Osteocyte (in vitro differentiated cells): Measurements from ENCODE around the gene DDX11. TPM values are rescaled to one million over a fixed set of nuclear protein-coding genes. Genes with fewer than 3 reads are reported as not detected.
A peak's percentile ranks its signal among the peaks of the same experiment; 100 is the strongest.
"Not testable (repeated sequence)": the region's sequence is repeated elsewhere in the genome, so short reads cannot be mapped to it uniquely, and the experiment has no call there.

Experiments
- DNase-seq: peaks from one replicate; pipeline ENCODE4 v3.0.0; 2021; ENCODE audit warnings: mixed read lengths; ENCODE audit not compliant: unreplicated experiment; ENCODE audit errors: extremely low spot score
- H3K27ac Mint-ChIP-seq: one replicate; pipeline ENCODE4 v1.8.0; 2021; ENCODE audit warnings: mild to moderate bottlenecking, mixed read lengths; ENCODE audit not compliant: unreplicated experiment
- H3K27me3 Mint-ChIP-seq: one replicate; pipeline ENCODE4 v1.8.0; 2021; ENCODE audit warnings: mixed read lengths; ENCODE audit not compliant: unreplicated experiment
- H3K36me3 Mint-ChIP-seq: one replicate; pipeline ENCODE4 v1.8.0; 2021; ENCODE audit warnings: mixed read lengths; ENCODE audit not compliant: unreplicated experiment
- H3K4me1 Mint-ChIP-seq: one replicate; pipeline ENCODE4 v1.8.0; 2021; ENCODE audit warnings: mixed read lengths; ENCODE audit not compliant: unreplicated experiment
- H3K4me3 Mint-ChIP-seq: one replicate; pipeline ENCODE4 v1.8.0; 2021; ENCODE audit warnings: mild to moderate bottlenecking, moderate library complexity, mixed read lengths; ENCODE audit not compliant: unreplicated experiment
- H3K9me3 Mint-ChIP-seq: one replicate; pipeline ENCODE4 v1.8.0; 2021; ENCODE audit warnings: mixed read lengths; ENCODE audit not compliant: unreplicated experiment
- total RNA-seq: library from RNA; stranded (reverse); gene quantifications from 2 replicates; pipeline ENCODE4 v1.2.1, GENCODE V29; 2021
- TF ChIP-seq, protein P1 (sequence below): fragments of 200-600 bp; sonication (generic); IDR thresholded peaks from 2 replicates; pipeline ENCODE4 v1.5.0; 2021; ENCODE audit warnings: antibody characterized with exemption, mild to moderate bottlenecking, moderate library complexity

The DDX11 gene
- total RNA-seq, 1 donor from 2014 or later, result 52.9 TPM

DNA sequence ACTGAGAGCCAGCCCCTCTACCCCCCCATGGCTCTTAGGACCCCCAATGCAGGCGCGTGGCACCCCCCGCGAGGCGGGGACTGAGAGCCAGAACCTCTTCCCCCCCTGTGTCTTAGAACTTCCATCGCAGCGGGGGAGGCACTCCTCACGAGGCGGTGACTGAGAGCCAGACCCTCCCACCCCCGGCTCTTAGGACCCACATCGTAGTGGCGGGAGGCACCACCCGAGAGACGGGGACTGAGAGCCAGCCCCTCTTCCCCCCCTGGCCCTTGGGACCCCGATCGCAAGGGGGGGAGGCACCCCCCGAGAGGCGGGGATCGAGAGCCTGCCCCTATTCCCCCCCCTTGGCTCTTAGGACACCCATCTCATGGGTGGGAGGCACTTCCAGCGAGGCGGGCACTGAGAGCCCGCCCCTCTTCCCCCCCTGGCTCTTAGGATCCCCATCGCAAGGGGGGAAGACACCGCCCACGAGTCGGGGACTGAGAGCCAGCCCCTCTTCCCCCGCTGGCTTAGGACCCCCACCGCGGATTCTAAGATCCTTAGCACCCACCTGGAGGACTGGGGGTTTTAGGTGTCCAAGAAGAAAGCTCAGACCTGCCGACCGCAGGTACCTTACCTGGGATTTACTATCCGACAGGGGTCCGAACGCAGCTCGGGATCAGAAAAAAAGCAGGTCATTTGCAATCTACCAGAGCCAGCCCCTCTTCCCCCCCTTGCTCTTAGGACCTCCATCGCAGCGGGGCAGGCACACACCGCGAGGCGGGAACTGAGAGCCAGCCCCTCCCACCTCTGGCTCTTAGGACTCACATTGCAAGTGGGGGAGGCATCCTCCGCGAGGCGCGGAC, 44.9 kb downstream of the DDX11 start:
- Mint-ChIP-seq H3K36me3 (no peaks in the 10 kb centered on the region), H3K4me1 (peaks cover 16% of the 10 kb centered on the region), H3K9me3 (no peaks in the 10 kb centered on the region), H3K27ac (no peak overlapping the region), H3K4me3 (peak overlapping the region; percentile 63), H3K27me3 (peaks cover 17% of the 10 kb centered on the region)
- peak; percentile 74 for DNase-seq
- TF ChIP-seq, protein P1, sequence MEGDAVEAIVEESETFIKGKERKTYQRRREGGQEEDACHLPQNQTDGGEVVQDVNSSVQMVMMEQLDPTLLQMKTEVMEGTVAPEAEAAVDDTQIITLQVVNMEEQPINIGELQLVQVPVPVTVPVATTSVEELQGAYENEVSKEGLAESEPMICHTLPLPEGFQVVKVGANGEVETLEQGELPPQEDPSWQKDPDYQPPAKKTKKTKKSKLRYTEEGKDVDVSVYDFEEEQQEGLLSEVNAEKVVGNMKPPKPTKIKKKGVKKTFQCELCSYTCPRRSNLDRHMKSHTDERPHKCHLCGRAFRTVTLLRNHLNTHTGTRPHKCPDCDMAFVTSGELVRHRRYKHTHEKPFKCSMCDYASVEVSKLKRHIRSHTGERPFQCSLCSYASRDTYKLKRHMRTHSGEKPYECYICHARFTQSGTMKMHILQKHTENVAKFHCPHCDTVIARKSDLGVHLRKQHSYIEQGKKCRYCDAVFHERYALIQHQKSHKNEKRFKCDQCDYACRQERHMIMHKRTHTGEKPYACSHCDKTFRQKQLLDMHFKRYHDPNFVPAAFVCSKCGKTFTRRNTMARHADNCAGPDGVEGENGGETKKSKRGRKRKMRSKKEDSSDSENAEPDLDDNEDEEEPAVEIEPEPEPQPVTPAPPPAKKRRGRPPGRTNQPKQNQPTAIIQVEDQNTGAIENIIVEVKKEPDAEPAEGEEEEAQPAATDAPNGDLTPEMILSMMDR, result no peak

DNA sequence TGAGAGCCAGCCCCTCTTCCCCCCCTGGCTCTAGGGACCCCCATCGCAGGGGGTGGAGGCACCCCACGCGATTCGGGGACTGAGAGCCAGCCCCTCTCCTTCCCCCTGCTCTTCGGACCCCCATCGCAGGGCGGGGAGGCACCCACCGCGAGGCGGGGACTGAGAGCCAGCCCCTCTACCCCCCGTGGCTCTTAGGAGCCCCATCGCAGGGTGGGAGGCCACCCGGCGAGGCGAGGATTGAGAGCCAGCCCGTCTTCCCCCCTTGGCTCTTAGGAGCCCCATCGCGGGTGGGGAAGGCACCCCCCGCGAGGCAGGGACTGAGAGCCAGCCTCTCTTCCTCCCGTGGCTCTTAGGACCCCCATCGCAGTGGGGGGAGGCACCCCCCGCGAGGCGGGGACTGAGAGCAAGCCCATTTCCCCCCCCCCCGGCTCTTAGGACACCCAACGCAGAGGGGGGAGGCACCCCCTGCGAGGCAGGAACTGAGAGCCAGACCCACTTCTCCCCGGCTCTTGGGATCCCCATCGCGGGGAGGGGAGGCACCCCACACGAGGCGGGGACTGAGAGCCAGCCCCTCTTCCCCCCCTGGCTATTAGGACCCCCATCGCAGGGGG, 45.6 kb downstream of the DDX11 start:
- H3K27me3 Mint-ChIP-seq, result peaks cover 19% of the 10 kb centered on the region

DNA sequence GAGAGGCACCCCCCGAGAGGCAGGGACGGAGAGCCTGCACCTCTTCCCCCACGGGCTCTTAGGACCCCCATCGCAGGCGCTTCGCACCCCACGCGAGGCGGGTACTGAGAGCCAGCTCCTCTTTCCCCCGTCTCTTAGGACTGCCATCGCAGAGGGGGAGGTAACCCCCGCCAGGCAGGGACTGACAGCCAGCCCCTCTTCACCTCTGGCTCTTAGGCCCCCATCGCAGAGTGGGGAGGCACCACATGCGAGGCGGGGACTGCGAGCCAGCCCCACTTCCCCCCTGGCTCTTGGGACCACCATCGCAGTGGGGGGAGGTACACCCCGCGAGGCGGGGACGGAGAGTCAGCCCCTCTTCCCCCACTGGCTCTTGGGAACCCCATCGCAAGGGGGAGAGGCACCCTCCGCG, 46.1 kb downstream of the DDX11 start:
- H3K4me1 Mint-ChIP-seq, result peaks cover 14% of the 10 kb centered on the region
- peaks cover 19% of the 10 kb centered on the region for H3K27me3 Mint-ChIP-seq
- DNase-seq, result no peak
- H3K4me3 Mint-ChIP-seq, result no peak overlapping the region
- no peaks in the 10 kb centered on the region for H3K36me3 Mint-ChIP-seq
- no peaks in the 10 kb centered on the region for H3K9me3 Mint-ChIP-seq
- TF ChIP-seq, protein P1, result no peak
- no peak overlapping the region for H3K27ac Mint-ChIP-seq

More for the DNA sequence above, 45.6 kb downstream of the DDX11 start:
- Mint-ChIP-seq H3K27ac (no peak overlapping the region), H3K4me3 (peak overlapping the region; percentile 63), H3K4me1 (peaks cover 14% of the 10 kb centered on the region), H3K36me3 (no peaks in the 10 kb centered on the region), H3K9me3 (no peaks in the 10 kb centered on the region)
- peak; percentile 81 for DNase-seq
- TF ChIP-seq, protein P1, result no peak

DNA sequence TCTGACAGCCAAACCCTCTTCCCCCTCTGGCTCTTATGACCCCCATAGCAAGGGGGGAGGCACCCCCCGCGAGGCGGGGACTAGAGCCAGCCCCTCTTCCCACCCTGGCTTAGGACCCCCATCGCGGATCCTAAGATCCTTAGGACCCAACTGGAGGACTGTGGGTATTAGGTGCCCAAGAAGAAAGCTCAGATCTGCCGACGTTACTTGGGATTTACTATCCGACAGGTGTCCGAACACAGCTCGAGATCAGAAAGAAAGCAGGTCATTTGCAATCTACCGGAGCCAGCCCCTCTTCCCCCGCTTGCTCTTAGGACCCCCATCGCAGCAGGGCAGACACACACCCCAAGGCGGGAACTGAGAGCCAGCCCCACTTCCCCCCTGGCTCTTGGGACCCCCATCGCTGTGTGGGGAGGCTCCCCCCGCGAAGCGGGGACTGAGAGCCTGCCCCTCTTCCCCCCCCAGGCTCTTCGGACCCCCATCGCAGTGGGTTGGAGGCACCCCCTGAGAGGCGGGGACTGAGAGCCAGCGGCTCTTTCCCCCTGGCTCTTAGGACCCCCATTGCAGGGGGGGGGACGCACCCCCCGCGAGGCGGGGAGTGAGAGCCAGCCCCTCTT, 46.8 kb downstream of the DDX11 start:
- Mint-ChIP-seq H3K27ac (no peak overlapping the region), H3K27me3 (peaks cover 19% of the 10 kb centered on the region), H3K4me3 (no peak overlapping the region), H3K9me3 (no peaks in the 10 kb centered on the region), H3K4me1 (peaks cover 14% of the 10 kb centered on the region), H3K36me3 (no peaks in the 10 kb centered on the region)
- no peak for DNase-seq
- TF ChIP-seq, protein P1, result no peak

DNA sequence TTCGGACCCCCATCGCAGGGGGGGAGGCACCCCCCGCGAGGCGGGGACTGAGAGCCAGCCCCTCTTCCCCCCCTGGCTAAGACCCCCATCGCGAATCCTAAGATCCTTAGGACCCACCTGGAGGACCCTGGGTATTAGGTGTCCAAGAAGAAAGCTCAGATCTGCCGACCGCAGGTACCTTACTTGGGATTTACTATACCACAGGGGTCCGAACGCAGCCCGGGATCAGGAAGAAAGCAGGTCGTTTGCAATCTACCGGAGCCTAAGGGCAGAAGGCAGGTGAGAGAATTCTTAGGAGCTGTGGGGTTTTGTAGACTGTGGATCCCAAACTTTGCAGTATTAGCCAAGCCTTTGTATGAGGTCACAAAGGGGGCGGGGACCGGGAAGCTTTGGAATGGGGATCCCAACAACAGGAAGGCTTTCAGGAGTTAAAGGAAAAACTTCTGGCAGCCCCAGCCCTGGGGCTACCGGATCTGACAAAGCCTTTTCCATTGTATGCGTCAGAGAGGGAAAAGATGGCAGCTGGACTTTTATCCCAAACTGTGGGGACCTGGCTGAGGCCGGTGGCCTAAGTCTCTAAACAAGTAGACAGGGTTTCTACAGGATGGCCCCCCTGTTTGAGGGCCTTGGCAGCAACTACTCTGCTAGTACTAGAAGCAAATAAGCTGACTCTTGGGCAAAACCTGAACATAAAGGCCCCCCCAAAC, 47.5 kb downstream of the DDX11 start:
- DNase-seq, H3K36me3 Mint-ChIP-seq, H3K27ac Mint-ChIP-seq, H3K4me3 Mint-ChIP-seq, H3K9me3 Mint-ChIP-seq: not testable (repeated sequence)
- Mint-ChIP-seq H3K4me1 (peaks cover 14% of the 10 kb centered on the region), H3K27me3 (peaks cover 16% of the 10 kb centered on the region)
